ENCODE data around the gene ZEB2. TPM values are rescaled to one million over a fixed set of nuclear protein-coding genes. Genes with fewer than 3 reads are reported as not detected.

ZEB2 gene
- total and polyA plus RNA-seq, 2 donors (not counting 3 experiments of a cell fraction or from before 2014, with no cell fraction given): 17.9 to 49.6 TPM

DNA sequence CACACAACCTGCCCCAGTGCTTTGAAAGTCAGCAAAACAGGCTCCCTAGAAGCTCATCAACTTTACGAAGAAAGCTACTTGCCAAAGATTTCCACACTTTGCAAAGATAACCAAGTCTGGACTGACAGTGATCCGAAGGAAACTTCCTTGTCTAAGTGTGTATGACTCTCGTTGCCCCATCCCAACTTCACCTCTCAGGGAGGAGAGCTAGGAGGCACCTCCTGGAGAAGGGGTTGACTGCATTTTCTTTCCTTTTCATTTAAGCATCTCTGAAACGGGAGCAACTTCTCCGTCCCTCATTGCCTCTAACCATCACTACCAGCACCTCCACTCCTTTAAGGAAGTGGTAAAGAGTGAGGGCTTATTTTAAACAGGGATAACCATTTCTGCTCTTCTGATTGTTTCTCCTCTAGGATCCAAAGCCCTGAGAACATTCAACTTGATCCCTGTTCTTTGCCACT lies 7.0 kb downstream of the ZEB2 start:
- Histone ChIP-seq H3K9me1 (replicated peaks; ENCODE audit: control insufficient read depth, extremely low read depth, insufficient read depth, low read length) (no peaks in the 10 kb centered on the region), H3K9ac (replicated peaks; ENCODE audit: extremely low read depth, insufficient read depth, low read length) (peak overlapping the region; percentile 3), H3K27me3 (ENCODE audit: control insufficient read depth in 2 of 2, insufficient read depth in 2 of 2, low read length in 2 of 2) (no peaks in the 10 kb centered on the region), H3K36me3 (ENCODE audit: control insufficient read depth in 2 of 2, extremely low read depth in 1 of 2, insufficient read depth in 2 of 2, low read length in 2 of 2) (no peaks in the 10 kb centered on the region), H3K79me2 (ENCODE audit: control insufficient read depth, insufficient read depth, low read length) (peaks cover 92% of the 10 kb centered on the region), H3K9me3 (replicated peaks; ENCODE audit: control insufficient read depth, insufficient read depth, low read length) (no peaks in the 10 kb centered on the region), H3K4me2 (ENCODE audit: insufficient read depth, low read length) (peak overlapping the region; percentile 71), H3K4me3 (replicated peaks in 1 of 3; ENCODE audit: insufficient read depth in 1 of 3, low read depth in 1 of 3, low read length in 3 of 3) (no peak overlapping the region), H4K20me1 (replicated peaks; ENCODE audit: control insufficient read depth, extremely low read depth, insufficient read depth, low read length) (no peaks in the 10 kb centered on the region), H2AFZ (ENCODE audit: low read depth, low read length) (no peak overlapping the region), H3K4me1 (ENCODE audit: control insufficient read depth, extremely low read depth, insufficient read depth, low read length) (peaks cover 48% of the 10 kb centered on the region), H3K27ac (ENCODE audit: insufficient read depth, low read depth, low read length) (no peak overlapping the region)
- CTCF ChIA-PET: no interaction called here
- DNase-seq (ENCODE audit: low read depth, low spot score) (peak; percentile 34), FAIRE-seq (peak; percentile 35)
- dilution Hi-C loops (cut with MboI; ENCODE audit: extremely low pct_ligation_motif_present, low sequenced_read_pairs) (loop anchor here (25.0 kb wide), 1 partner anchor 151 kb away; no protein-coding TSS in a partner anchor), intact Hi-C loops (cut with micrococcal nuclease) (loop anchor here (10.0 kb wide), 4 partner anchors 418 to 1802 kb away; no protein-coding TSS in a partner anchor)
- BruUV-seq (replicated peaks): no TSS peak
- POLR2A ChIA-PET: no interaction called here
- TF ChIP-seq POLR2AphosphoS5 (IDR thresholded peaks at IDR 0.05; ENCODE audit: insufficient read depth, low read depth, low read length) (no peak), MYC (IDR thresholded peaks at IDR 0.05; ENCODE audit: low read depth, low read length) (no peak), JUN (IDR thresholded peaks at IDR 0.05; ENCODE audit: borderline replicate concordance, insufficient read depth, insufficient read length, low read depth) (no peak), POLR2A (IDR thresholded peaks at IDR 0.05; ENCODE audit: low read depth, low read length) (no peak), FOS (IDR thresholded peaks at IDR 0.05; ENCODE audit: borderline replicate concordance, insufficient read depth, low read length) (no peak), GATA2 (IDR thresholded peaks at IDR 0.05; ENCODE audit: insufficient read depth, insufficient read length, low read depth, low read length) (no peak), EZH2 (IDR thresholded peaks at IDR 0.05; ENCODE audit: borderline replicate concordance, low read depth, low read length, severe bottlenecking) (no peak)
- TF ChIP-seq, protein P1, sequence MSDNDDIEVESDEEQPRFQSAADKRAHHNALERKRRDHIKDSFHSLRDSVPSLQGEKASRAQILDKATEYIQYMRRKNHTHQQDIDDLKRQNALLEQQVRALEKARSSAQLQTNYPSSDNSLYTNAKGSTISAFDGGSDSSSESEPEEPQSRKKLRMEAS (IDR thresholded peaks at IDR 0.05; ENCODE audit: insufficient read depth, insufficient read length): no peak
- TF ChIP-seq, protein P2, sequence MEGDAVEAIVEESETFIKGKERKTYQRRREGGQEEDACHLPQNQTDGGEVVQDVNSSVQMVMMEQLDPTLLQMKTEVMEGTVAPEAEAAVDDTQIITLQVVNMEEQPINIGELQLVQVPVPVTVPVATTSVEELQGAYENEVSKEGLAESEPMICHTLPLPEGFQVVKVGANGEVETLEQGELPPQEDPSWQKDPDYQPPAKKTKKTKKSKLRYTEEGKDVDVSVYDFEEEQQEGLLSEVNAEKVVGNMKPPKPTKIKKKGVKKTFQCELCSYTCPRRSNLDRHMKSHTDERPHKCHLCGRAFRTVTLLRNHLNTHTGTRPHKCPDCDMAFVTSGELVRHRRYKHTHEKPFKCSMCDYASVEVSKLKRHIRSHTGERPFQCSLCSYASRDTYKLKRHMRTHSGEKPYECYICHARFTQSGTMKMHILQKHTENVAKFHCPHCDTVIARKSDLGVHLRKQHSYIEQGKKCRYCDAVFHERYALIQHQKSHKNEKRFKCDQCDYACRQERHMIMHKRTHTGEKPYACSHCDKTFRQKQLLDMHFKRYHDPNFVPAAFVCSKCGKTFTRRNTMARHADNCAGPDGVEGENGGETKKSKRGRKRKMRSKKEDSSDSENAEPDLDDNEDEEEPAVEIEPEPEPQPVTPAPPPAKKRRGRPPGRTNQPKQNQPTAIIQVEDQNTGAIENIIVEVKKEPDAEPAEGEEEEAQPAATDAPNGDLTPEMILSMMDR (IDR thresholded peaks at IDR 0.05; ENCODE audit: extremely low read depth in 1 of 2, insufficient read depth in 1 of 2, low read depth in 1 of 2, low read length in 2 of 2): no peak

Data from endothelial cell of umbilical vein (primary cell).